Activated T-cell treated with anti-CD3 and anti-CD28 coated beads for 48 hours (primary cell): ENCODE data around the gene SLC17A6.

Experiments used
- DNase-seq: peaks from one replicate; pipeline ENCODE4 v3.0.0-alpha.2; 2020; ENCODE audit warnings: low read depth

Gene SLC17A6

DNA sequence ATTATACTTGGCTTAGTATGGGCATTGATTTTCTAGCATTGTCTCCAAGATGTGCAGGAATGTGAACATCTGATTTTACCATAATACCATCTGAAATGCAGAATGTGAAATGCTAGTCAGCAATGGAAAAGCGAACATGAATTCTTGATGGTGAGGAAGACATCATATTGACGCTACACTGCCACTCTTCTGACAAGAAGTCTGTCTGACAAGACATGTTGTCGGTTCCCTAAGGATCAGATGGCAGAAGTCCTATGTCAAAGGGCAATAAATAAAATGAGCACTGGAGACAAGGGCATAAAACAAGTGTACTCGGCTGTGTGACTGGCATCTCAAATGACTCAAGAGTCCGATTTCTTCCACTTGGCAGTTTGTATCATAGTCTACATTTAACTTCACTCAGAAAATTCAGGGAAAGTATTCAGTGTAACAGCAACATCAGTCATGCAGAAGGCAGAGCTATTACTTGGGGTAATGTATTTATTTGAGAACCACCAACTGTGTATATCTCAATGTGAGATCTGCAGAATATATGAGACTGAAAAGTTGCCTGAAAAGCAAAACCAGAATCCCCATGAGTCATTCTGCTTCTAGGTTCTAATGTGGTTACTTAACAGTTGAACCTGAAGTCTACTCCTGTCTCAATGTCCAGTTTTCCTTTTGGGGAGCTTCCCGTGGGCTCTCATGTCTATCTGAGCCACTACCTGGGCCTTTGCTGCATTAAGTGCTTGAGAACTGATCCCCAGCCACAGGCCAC lies 51.5 kb downstream of the SLC17A6 start:
- DNase-seq, result no peak

DNA sequence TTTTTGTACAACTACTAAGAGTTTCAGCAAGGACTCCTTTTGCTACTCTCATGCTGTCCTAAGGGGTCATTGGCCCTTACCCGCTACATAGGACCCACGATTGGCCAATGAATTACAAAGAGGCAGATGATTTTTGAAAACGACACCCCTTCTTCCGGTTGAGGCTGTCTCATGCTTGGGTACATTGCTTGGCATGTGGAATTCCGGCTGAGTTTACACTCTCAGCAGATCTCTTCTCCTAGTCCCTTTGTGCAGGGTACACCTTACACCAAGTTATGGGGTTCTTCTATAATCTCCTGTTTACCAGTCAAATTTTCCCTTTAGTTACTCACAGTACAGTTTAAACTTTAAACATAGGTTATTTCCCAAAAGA lies 52.1 kb downstream of the SLC17A6 start:
- DNase-seq, result no peak

DNA sequence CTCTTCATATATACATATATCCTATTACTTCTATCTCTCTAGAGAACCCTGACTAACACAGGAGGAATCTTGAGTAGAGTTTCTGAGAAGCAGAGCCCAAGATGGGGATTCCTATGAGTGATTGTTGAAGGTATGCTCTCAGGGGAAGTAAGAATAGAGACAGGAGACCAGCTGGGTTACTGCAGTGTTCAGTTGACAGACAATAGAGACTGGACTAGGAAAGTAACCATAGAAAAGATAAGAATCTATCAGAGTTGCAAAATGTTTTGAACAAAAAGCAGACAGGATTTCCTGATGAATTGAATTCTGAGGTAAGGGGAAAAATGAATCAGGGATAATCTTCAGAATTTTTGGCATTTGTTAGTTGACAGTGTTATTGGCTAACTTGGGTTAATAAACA lies 54.4 kb downstream of the SLC17A6 start:
- no peak for DNase-seq

DNA sequence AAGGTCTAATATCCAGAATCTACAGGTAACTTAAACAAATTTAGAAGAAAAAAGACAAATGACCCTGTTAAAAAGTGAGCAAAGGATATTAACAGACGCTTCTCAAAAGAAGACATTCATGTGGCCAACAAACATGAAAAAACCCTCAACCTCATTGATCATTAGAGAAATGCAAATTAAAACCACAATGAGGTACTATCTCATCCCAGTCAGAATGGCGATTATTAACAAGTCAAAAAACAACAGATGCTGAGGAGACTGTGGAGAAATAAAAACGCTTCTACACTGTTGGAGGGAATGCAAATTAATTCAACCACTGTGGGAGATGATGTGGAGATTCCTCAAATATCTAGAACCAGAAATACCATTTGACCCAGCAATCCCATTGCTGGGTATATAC lies 67.2 kb downstream of the SLC17A6 start:
- DNase-seq, result no peak

DNA sequence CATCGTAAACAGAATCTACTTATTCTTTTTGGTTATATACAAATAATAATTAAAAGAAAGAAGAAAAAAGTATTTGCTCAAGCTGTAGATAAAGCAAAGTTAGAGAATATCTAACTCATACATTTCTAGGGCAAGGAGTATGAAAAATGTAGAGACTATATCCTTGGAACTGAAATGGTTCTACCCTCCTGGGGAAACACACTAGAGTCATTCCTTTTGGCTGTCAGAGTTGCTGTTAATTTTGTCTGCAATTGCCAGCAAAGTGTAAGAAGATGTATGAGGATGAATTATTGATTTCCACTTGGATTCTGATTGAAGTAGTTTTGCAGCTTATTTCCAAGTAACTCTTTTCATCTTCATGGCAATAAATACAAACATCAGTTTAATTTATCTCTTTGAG lies 69.1 kb downstream of the SLC17A6 start:
- DNase-seq, result no peak

DNA sequence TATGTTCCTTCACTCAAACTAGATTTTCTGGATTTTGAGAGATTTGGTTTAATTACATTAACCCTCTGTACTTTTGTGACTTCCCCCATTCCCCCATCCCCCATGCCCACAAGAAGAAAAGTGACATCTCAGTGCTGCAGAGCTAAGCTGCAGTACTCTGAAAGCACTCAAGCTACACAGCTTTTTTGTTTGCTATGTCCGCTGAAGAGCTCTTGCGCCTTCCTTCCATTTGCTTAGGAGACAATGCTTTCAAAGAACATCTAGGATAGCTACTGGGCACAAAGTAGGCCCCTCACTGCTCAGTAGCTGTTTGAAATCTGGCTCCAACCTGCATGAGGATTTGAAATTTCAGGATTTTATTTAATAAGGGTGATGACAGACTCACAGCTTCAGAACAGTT lies 69.7 kb downstream of the SLC17A6 start:
- DNase-seq, result no peak

DNA sequence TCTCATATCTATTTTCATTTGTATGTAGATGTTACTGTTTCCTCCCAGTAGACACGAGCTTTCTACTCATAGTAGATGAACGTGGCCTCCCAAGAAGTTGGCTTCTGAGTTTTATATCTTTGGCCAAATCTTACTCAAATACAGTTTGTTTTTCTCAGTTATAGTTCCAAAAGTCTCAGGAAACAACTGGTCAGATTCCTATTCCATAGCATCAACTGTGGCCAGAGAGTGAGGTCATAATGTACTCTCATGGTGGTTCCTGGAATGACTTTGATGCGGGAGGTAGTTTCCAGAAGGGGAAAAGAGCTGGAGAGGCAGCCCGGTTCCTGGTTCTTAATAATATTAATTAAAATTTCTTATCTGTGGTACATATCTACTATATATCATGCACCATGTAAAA lies 77.3 kb downstream of the SLC17A6 start:
- no peak for DNase-seq

DNA sequence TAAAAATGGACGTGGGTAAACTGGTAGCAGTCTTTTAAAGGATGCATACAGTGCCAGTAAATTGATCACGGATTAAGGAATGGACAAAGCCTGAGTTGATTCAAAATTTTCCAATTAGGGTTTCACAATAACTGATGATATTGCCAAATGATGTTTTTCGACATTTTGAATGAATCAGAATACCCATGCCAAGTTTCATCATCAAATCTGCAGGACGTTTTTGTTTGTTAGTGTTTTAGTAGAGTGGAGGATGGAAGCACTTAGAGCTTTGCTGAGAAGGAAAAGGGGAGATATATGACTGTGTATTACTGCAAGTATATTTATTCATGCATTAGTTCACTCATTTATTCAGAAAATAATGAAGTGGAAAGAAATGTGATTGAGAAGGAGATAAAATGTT lies 78.3 kb downstream of the SLC17A6 start:
- DNase-seq, result no peak

DNA sequence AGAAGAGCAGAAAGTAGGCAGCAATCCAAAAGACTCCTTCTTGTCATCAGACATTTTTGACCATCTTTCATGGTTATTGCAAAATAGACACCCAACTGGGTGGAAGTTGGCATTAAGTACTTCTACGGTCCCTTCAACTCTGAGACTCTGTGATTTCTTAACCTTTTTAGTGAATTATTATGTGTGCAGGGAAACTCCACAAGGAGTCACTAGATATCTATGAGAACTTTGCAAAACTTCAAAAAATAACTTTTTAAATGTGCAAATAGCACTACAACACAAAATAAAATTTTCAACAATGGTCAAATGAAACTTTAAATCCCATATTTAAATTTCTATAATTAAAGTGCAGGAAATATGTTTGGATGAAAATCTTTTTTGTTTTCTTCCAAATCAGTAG lies 88.7 kb downstream of the SLC17A6 start:
- no peak for DNase-seq
